ENCODE results near the gene CD1C.

CD1C gene

DNA sequence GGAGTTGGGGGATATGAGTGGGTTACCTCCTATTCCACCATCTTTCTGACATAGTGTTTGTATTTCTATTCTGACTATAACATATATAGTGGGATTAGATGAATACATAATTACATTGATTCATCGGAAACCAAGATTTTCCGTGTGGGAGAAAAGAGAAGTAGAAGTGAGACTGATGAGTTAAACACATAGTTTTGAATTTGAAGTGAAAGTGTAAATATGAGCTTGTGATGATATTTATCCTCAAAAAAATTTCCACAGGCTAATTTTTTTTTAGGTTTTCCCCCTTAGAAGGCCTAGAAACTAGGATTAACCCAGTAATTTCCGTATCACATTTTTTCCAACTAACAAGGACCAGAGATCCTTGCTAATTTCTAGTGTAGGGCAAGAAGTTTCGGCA, 34.7 kb downstream of the CD1C start:
- no peaks in the 10 kb centered on the region for H3F3A ChIP-seq (ENCODE audit: insufficient read depth, low read length)
- no peaks in the 10 kb centered on the region for H3K4me1 ChIP-seq (ENCODE audit: insufficient read depth, low read length, severe bottlenecking)
- no peak overlapping the region for H3K4me3 ChIP-seq (ENCODE audit: low read depth, low read length, poor library complexity, severe bottlenecking)
- H2AFZ ChIP-seq (ENCODE audit: low read length), result no peak overlapping the region
- H3K9ac ChIP-seq (ENCODE audit: low read length), result no peak overlapping the region
- no peaks in the 10 kb centered on the region for H3K36me3 ChIP-seq (ENCODE audit: insufficient read depth, low read length)
- H3K4me2 ChIP-seq (ENCODE audit: low read length), result no peak overlapping the region
- no peaks in the 10 kb centered on the region for H3K27me3 ChIP-seq (ENCODE audit: insufficient read depth, low read length)
- no peak overlapping the region for H3K27ac ChIP-seq (ENCODE audit: low read depth, low read length, poor library complexity, severe bottlenecking)
- no peaks in the 10 kb centered on the region for H3K9me2 ChIP-seq (ENCODE audit: low read depth, low read length)
- TF ChIP-seq, protein P1, sequence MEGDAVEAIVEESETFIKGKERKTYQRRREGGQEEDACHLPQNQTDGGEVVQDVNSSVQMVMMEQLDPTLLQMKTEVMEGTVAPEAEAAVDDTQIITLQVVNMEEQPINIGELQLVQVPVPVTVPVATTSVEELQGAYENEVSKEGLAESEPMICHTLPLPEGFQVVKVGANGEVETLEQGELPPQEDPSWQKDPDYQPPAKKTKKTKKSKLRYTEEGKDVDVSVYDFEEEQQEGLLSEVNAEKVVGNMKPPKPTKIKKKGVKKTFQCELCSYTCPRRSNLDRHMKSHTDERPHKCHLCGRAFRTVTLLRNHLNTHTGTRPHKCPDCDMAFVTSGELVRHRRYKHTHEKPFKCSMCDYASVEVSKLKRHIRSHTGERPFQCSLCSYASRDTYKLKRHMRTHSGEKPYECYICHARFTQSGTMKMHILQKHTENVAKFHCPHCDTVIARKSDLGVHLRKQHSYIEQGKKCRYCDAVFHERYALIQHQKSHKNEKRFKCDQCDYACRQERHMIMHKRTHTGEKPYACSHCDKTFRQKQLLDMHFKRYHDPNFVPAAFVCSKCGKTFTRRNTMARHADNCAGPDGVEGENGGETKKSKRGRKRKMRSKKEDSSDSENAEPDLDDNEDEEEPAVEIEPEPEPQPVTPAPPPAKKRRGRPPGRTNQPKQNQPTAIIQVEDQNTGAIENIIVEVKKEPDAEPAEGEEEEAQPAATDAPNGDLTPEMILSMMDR (IDR thresholded peaks at IDR 0.05; ENCODE audit: low read length), result no peak
- TF ChIP-seq EZH2 (IDR thresholded peaks at IDR 0.05; ENCODE audit: borderline replicate concordance, low read length), result no peak
- no peaks in the 10 kb centered on the region for H3K79me2 ChIP-seq (ENCODE audit: insufficient read depth, low read length)
- H3K9me3 ChIP-seq (ENCODE audit: low read length), result no peaks in the 10 kb centered on the region
- no peaks in the 10 kb centered on the region for H4K20me1 ChIP-seq (ENCODE audit: insufficient read depth, low read length)

DNA sequence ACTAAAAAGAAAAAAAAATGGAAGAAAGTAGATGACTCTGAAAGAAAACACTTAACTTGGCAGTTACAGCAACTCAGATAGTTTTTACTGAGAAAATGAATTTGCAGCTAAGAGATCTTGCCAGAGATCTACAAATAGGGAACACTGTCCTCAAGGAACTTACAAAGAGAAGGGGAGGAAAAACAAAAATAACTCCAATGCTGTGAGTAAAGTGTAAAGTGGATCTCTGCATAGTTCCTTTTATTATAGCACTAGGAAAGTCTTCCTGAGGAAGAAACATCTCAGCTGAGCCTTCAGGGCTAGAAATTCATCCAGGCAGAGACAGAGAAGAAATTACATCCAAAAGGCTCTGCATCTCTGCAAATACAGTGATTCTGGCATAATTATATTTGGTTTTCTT, 37.8 kb downstream of the CD1C start:
- Histone ChIP-seq H3K9me2 (ENCODE audit: low read depth, low read length) (no peaks in the 10 kb centered on the region), H3K9me3 (ENCODE audit: low read length) (no peaks in the 10 kb centered on the region), H2AFZ (ENCODE audit: low read length) (no peak overlapping the region), H3K4me3 (ENCODE audit: low read depth, low read length, poor library complexity, severe bottlenecking) (no peak overlapping the region), H3K4me1 (ENCODE audit: insufficient read depth, low read length, severe bottlenecking) (no peaks in the 10 kb centered on the region), H3K79me2 (ENCODE audit: insufficient read depth, low read length) (no peaks in the 10 kb centered on the region), H3K27me3 (ENCODE audit: insufficient read depth, low read length) (no peaks in the 10 kb centered on the region), H3K9ac (ENCODE audit: low read length) (no peak overlapping the region), H3K36me3 (ENCODE audit: insufficient read depth, low read length) (no peaks in the 10 kb centered on the region), H4K20me1 (ENCODE audit: insufficient read depth, low read length) (no peaks in the 10 kb centered on the region), H3K27ac (ENCODE audit: low read depth, low read length, poor library complexity, severe bottlenecking) (no peak overlapping the region), H3K4me2 (ENCODE audit: low read length) (no peak overlapping the region), H3F3A (ENCODE audit: insufficient read depth, low read length) (no peaks in the 10 kb centered on the region)
- no peak for TF ChIP-seq EZH2 (IDR thresholded peaks at IDR 0.05; ENCODE audit: borderline replicate concordance, low read length)
- TF ChIP-seq, protein P1 (IDR thresholded peaks at IDR 0.05; ENCODE audit: low read length), result no peak

DNA sequence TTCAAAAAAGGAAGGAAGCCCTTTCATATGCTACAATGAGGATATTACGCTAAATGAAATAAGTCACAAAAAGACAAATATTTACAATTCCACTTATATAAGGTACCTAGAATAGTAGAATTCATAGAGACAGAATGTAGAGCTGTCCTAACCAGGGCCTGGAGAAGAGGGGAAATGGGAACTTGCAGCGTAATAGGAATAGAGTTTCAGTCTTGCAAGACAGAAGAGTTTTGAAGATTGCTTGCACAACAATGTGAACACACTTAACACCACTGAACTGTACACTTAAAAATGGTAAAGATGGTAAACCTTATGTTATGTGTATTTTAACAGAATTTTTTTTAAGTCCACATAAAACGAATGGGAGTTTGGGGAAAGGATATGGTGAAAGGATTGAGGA, 38.7 kb downstream of the CD1C start:
- Histone ChIP-seq H3K4me3 (ENCODE audit: low read depth, low read length, poor library complexity, severe bottlenecking) (no peak overlapping the region), H3K27ac (ENCODE audit: low read depth, low read length, poor library complexity, severe bottlenecking) (no peak overlapping the region)

More for the DNA sequence above, 38.7 kb downstream of the CD1C start:
- no peak overlapping the region for H2AFZ ChIP-seq (ENCODE audit: low read length)
- no peaks in the 10 kb centered on the region for H3K9me3 ChIP-seq (ENCODE audit: low read length)
- no peaks in the 10 kb centered on the region for H3K36me3 ChIP-seq (ENCODE audit: insufficient read depth, low read length)
- no peaks in the 10 kb centered on the region for H3K27me3 ChIP-seq (ENCODE audit: insufficient read depth, low read length)
- no peak overlapping the region for H3K4me2 ChIP-seq (ENCODE audit: low read length)
- H3K9me2 ChIP-seq (ENCODE audit: low read depth, low read length), result no peaks in the 10 kb centered on the region
- no peaks in the 10 kb centered on the region for H3K4me1 ChIP-seq (ENCODE audit: insufficient read depth, low read length, severe bottlenecking)
- H4K20me1 ChIP-seq (ENCODE audit: insufficient read depth, low read length), result no peaks in the 10 kb centered on the region
- H3K79me2 ChIP-seq (ENCODE audit: insufficient read depth, low read length), result no peaks in the 10 kb centered on the region
- no peak overlapping the region for H3K9ac ChIP-seq (ENCODE audit: low read length)
- H3F3A ChIP-seq (ENCODE audit: insufficient read depth, low read length), result no peaks in the 10 kb centered on the region
- TF ChIP-seq, protein P1 (IDR thresholded peaks at IDR 0.05; ENCODE audit: low read length), result no peak
- no peak for TF ChIP-seq EZH2 (IDR thresholded peaks at IDR 0.05; ENCODE audit: borderline replicate concordance, low read length)
